HG03565 (cell line): ENCODE measurements around the gene LCA5L.

Experiments
- ATAC-seq: cut with Tn5 transposase; IDR thresholded peaks from one replicate; pipeline ENCODE4 v1.9.1; 2021; ENCODE audit warnings: mild to moderate bottlenecking, moderate library complexity; ENCODE audit not compliant: unreplicated experiment

LCA5L gene

DNA sequence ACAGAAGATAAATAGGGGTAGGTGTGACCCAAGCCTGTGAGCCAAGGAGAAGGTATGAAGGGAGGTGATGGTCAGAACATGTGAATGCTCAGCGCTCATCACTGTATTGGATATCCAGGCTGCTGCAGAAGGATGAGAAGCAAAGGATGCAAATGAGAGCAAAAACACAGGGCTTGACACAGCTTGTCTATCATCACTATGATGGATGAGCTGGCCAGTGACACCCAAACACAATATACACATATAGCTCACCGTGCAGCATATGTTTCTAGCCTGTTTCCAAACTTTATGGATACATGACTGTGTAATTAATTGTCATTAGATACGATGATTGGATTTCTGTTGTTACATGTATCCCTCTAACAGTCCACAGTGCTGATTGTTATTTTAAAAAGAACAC lies 82.8 kb downstream of the LCA5L start:
- no peak for ATAC-seq

DNA sequence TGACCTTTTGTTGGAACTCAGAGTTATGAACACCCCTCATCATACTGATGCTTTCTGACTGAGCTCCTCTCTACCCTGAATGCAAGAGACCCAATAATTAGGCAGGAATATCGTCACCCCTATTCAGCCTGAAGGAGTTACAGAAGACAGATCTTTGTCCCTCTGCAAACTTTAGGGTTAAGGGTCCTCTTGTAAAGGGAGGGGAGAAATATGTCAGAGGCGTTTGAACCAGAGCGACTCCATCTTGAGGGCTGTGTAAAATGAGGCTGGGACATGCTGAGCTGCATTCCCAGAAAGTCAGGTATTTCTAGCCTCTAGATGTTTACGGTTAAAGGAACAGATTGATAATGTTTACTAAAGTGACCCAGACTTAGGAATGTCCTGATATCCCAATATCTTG lies 86.2 kb downstream of the LCA5L start:
- ATAC-seq, result no peak
